Nephron (organoid): ENCODE data around the gene DNMT1.

Experiments
- H3K27ac Mint-ChIP-seq, 3 experiments: 2 replicates each; pipeline ENCODE4 v1.8.0; 2020; ENCODE audit warnings: mixed read lengths in 3 of 3, mild to moderate bottlenecking in 2 of 3, moderate library complexity in 1 of 3
- H3K27me3 Mint-ChIP-seq: 2 replicates; pipeline ENCODE4 v1.8.0; 2021; ENCODE audit warnings: low read depth, mild to moderate bottlenecking, moderate library complexity, mixed read lengths
- H3K36me3 Mint-ChIP-seq: 2 replicates; pipeline ENCODE4 v1.8.0; 2020; ENCODE audit warnings: low read depth, mixed read lengths
- H3K4me1 Mint-ChIP-seq: 2 replicates; pipeline ENCODE4 v1.8.0; 2020; ENCODE audit warnings: mixed read lengths
- H3K4me3 Mint-ChIP-seq, 3 experiments: 2 replicates each; pipeline ENCODE4 v1.8.0; 2020; ENCODE audit warnings: mild to moderate bottlenecking in 3 of 3, mixed read lengths in 3 of 3, moderate library complexity in 2 of 3
- H3K9me3 Mint-ChIP-seq: 2 replicates; pipeline ENCODE4 v1.8.0; 2020; ENCODE audit warnings: mixed read lengths
- TF ChIP-seq, protein P1 (sequence below), 3 experiments: fragments of 200-600 bp; sonication (generic); IDR thresholded peaks; one replicate each; pipeline ENCODE4 v1.5.0; 2021; ENCODE audit warnings: antibody characterized with exemption in 3 of 3; ENCODE audit not compliant: unreplicated experiment in 3 of 3

DNMT1 gene

DNA sequence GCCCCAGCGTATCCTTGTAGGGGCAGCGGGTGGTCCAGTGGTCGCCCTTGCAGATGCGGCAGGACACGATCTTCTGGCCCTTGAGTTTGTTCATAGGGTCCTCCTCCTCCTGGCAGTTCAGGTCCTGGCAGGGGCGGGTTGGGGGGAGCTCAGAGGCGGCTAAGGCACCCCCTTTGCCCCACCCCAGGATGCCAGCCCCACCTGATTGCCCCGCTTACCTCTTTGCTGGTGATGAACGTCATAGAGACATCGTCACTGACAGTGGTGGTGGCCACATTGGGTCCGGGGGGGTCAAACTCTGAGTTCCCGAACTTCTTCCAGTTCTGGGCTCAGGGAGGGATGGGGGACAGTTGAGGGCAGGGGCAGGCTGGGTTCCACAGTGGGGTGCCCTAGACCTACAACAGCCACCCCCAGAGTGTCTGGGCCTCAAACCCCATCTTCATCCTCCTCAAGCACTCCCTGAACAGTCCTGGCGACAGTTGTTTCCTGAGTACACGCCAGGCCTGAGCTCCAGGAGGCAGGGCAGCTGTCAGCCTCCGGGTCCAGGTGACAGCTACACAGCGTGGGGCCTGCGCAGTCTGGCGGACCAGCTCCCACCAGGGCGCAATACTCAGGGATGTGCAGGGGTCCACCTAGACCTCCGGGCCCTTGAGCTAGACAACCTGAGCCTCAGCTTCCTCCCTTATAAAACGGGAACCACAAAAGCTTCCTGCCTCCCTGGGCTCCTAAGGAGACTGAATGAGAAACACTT lies 77.7 kb downstream of the DNMT1 start:
- no peak overlapping the region for H3K27ac Mint-ChIP-seq

DNA sequence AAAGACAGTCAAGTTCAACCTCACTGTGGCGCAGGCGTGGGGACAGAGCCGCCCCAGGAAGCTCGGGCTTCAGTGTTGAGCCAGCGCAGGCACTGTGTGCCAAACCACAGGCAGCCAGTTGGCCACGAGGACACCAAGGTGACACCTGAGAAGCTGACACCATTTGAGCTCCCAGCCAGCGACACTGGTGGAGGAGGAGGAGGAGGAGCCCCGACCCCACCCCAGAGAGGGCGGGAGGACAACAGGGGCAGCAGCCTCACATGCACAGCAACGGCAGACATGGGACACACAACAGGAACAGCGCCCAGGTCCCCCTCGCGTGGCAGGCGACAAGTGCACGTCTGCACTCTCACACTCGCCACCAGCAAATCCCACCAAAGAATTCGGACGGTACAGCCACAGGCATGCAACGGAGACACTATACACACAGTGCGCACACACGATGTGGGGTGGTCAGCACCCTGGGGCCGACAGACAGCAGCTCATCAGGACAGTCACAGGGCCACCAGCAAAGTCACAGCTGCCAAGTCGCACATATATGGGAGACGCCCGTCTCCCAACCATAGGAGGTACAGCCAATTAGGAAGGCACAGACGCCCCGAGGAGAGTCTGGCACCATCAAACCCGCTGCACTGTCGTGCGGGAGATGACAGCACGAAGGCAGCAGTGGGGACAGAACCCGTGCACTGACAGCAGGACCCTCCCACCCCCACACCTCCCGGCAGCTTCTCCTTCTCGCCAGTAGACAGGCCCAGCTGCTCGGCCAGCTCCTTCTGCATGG lies 78.5 kb downstream of the DNMT1 start:
- Mint-ChIP-seq H3K4me3 (peak overlapping the region; percentile 52 to 69 (median 61)), H3K4me1 (peaks cover 11% of the 10 kb centered on the region), H3K36me3 (peaks cover 13% of the 10 kb centered on the region), H3K9me3 (no peaks in the 10 kb centered on the region), H3K27me3 (no peaks in the 10 kb centered on the region), H3K27ac (no peak overlapping the region)
- TF ChIP-seq, protein P1, sequence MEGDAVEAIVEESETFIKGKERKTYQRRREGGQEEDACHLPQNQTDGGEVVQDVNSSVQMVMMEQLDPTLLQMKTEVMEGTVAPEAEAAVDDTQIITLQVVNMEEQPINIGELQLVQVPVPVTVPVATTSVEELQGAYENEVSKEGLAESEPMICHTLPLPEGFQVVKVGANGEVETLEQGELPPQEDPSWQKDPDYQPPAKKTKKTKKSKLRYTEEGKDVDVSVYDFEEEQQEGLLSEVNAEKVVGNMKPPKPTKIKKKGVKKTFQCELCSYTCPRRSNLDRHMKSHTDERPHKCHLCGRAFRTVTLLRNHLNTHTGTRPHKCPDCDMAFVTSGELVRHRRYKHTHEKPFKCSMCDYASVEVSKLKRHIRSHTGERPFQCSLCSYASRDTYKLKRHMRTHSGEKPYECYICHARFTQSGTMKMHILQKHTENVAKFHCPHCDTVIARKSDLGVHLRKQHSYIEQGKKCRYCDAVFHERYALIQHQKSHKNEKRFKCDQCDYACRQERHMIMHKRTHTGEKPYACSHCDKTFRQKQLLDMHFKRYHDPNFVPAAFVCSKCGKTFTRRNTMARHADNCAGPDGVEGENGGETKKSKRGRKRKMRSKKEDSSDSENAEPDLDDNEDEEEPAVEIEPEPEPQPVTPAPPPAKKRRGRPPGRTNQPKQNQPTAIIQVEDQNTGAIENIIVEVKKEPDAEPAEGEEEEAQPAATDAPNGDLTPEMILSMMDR (IDR thresholded peaks at IDR 0.05; ENCODE audit: unreplicated experiment in 3 of 3): no peak

More for the DNA sequence above, 77.7 kb downstream of the DNMT1 start:
- Mint-ChIP-seq H3K36me3 (peaks cover 9% of the 10 kb centered on the region), H3K27me3 (peaks cover 1% of the 10 kb centered on the region), H3K4me3 (peak overlapping the region; percentile 61 to 69 (median 64)), H3K9me3 (no peaks in the 10 kb centered on the region), H3K4me1 (peaks cover 11% of the 10 kb centered on the region)
- TF ChIP-seq, protein P1 (IDR thresholded peaks at IDR 0.05; ENCODE audit: unreplicated experiment in 3 of 3): no peak

DNA sequence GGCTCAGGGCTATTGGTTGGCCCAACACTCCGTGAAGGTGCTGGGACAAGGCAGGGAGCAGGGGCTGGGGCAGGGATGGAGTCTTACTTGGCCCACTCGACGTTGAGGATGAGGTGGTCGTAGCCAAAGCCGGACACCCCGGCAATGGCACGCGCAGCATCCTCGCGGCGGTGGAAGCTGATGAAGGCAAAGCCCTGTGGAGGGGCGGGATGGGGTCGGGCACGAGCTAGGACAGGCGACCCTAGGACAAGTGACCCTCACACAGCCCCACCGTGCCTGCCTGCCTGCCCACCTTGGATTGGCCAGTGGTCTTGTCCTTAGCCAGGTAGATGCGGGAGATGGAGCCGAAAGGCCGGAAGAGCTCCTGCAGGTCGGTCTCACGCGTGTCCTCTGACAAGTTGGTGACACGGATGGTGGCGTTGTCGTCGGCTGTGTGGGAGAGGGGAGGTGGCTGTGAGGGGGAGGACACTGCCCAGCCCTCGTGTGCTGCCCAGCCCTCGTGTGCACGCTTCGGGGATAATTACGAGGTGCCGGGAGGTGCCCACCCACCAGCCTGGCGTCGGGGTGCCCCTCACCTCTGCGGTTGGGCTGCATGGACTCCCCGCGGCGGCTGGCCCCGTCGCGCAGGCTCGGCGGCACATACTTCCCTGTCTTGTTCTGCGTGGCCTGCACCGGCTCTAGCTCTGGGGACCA lies 79.2 kb downstream of the DNMT1 start:
- H3K27me3 Mint-ChIP-seq: no peaks in the 10 kb centered on the region
- H3K27ac Mint-ChIP-seq: no peak overlapping the region
- peaks cover 17% of the 10 kb centered on the region for H3K36me3 Mint-ChIP-seq
- peak overlapping the region in 1 of 3 experiments; percentile 50 for H3K4me3 Mint-ChIP-seq
- peaks cover 6% of the 10 kb centered on the region for H3K4me1 Mint-ChIP-seq
- no peaks in the 10 kb centered on the region for H3K9me3 Mint-ChIP-seq
- TF ChIP-seq, protein P1 (IDR thresholded peaks at IDR 0.05; ENCODE audit: unreplicated experiment in 3 of 3): no peak

DNA sequence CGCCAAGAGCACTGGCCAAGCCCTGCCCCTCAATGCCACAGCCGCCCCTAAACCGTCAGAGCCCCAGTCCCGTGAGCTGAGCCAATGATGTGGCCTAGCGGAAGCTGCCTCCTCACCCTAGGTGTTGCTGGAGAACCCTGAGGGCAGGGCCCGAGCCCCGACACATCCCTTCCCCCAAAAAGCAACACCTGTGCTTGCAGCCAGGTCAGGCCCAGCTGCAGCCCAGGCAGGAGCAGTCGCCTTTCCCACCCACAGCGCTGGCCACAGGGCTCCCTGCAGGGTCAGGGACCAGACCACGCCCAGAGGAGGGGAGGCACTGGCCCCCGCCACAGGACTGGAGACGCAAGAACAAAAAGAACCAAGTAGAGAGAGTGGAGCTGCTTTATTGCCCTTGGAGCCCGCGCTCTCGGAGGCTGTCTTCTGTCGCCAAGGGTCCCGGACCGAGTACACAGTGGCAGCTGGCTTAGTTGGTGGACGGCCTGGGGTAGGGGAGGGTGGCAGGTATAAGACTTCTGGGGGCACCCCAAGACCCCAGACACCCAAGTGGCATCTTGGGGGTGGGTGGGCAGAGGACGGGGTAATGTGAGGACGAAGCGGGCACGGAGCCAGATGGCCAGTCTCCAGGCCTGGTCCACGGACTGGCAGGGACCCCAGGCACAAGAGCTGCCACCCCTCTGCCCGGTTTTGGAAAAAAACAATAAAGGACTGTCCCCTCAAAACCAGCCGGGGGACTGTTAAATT lies 79.9 kb downstream of the DNMT1 start:
- H3K27ac Mint-ChIP-seq: no peak overlapping the region
- peaks cover 20% of the 10 kb centered on the region for H3K36me3 Mint-ChIP-seq
- no peaks in the 10 kb centered on the region for H3K27me3 Mint-ChIP-seq
- H3K9me3 Mint-ChIP-seq: no peaks in the 10 kb centered on the region
- peak overlapping the region in 1 of 3 experiments; percentile 50 for H3K4me3 Mint-ChIP-seq
- TF ChIP-seq, protein P1 (IDR thresholded peaks at IDR 0.05; ENCODE audit: unreplicated experiment in 3 of 3): no peak
- peaks cover 3% of the 10 kb centered on the region for H3K4me1 Mint-ChIP-seq

DNA sequence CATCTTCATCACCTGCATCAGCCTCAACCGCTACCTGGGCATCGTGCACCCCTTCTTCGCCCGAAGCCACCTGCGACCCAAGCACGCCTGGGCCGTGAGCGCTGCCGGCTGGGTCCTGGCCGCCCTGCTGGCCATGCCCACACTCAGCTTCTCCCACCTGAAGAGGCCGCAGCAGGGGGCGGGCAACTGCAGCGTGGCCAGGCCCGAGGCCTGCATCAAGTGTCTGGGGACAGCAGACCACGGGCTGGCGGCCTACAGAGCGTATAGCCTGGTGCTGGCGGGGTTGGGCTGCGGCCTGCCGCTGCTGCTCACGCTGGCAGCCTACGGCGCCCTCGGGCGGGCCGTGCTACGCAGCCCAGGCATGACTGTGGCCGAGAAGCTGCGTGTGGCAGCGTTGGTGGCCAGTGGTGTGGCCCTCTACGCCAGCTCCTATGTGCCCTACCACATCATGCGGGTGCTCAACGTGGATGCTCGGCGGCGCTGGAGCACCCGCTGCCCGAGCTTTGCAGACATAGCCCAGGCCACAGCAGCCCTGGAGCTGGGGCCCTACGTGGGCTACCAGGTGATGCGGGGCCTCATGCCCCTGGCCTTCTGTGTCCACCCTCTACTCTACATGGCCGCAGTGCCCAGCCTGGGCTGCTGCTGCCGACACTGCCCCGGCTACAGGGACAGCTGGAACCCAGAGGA lies 80.6 kb downstream of the DNMT1 start:
- H3K36me3 Mint-ChIP-seq: peaks cover 27% of the 10 kb centered on the region
- no peak overlapping the region for H3K4me3 Mint-ChIP-seq
- TF ChIP-seq, protein P1 (IDR thresholded peaks at IDR 0.05; ENCODE audit: unreplicated experiment in 3 of 3): no peak
- no peaks in the 10 kb centered on the region for H3K9me3 Mint-ChIP-seq
- H3K27me3 Mint-ChIP-seq: no peaks in the 10 kb centered on the region
- no peaks in the 10 kb centered on the region for H3K4me1 Mint-ChIP-seq
- H3K27ac Mint-ChIP-seq: no peak overlapping the region
